Purkinje cell (primary cell): ENCODE measurements around the gene BAHCC1. TPM values are rescaled to one million over a fixed set of nuclear protein-coding genes. Genes with fewer than 3 reads are reported as not detected.

Source experiments
- polyA plus RNA-seq: library from polyadenylated mRNA; unstranded; fragments of >200 nt; fragmentation: Nextera tagmentation; gene quantifications from 2 replicates; pipeline ENCODE4 v1.2.1, GENCODE V29; 2014

BAHCC1 gene
- 0.16 and 1.4 TPM in 2 replicates for polyA plus RNA-seq

GRCh38 chr17:81394921-81395599 is at the start of gene BAHCC1:
TSS of gene BAHCC1 (plus strand) at chr17:81395457. CDS start at chr17:81399740, 4,283 bp downstream.

GRCh38 chr17:81512562-81513371 is 117.5 kb downstream of the BAHCC1 start, which contains the start of gene ACTG1:
TSS of gene ACTG1 (minus strand) at chr17:81512799. CDS start at chr17:81512354, 445 bp downstream.

Other genes starting within 250 kb of the BAHCC1 start
- gene PVALEF, start 229.9 kb upstream of the BAHCC1 start, polyA plus RNA-seq: not detected in 2 replicates
- 0.48 and 0.56 TPM in 2 replicates for gene AATK, start 229.2 kb upstream of the BAHCC1 start, polyA plus RNA-seq
- gene CEP131, start 172.5 kb upstream of the BAHCC1 start, polyA plus RNA-seq: 0.36 TPM in 1 of 2 replicates, not detected in the other
- 0.42 and 2.8 TPM in 2 replicates for gene TEPSIN, start 156.4 kb upstream of the BAHCC1 start, polyA plus RNA-seq
- 33.9 and 55.0 TPM in 2 replicates for gene NDUFAF8, start 156.1 kb upstream of the BAHCC1 start, polyA plus RNA-seq
- gene SLC38A10, start 100.2 kb upstream of the BAHCC1 start, polyA plus RNA-seq: 5.0 and 13.6 TPM in 2 replicates
- 738 and 768 TPM in 2 replicates for gene ACTG1, start 117.3 kb downstream of the BAHCC1 start, polyA plus RNA-seq
- not detected in 2 replicates for gene FSCN2, start 132.9 kb downstream of the BAHCC1 start, polyA plus RNA-seq
- 0.07 and 0.28 TPM in 2 replicates for gene FAAP100, start 156.9 kb downstream of the BAHCC1 start, polyA plus RNA-seq
- gene NPLOC4, start 241.7 kb downstream of the BAHCC1 start, polyA plus RNA-seq: 3.6 and 4.5 TPM in 2 replicates
- 0.94 and 1.5 TPM in 2 replicates for gene TSPAN10, start 241.7 kb downstream of the BAHCC1 start, polyA plus RNA-seq